Measurements from ENCODE around the gene CNTLN. TPM values are rescaled to one million over a fixed set of nuclear protein-coding genes. Genes with fewer than 3 reads are reported as not detected.

CNTLN gene
- total and polyA plus RNA-seq, 2 of the 13 experiments (the other 11 are each of a cell fraction or from before 2014, with no cell fraction given) = 1.5 to 5.7 TPM

- no peaks in the 10 kb centered on the region for H3K79me2 ChIP-seq (ENCODE audit: insufficient read depth, low read length)
- H3K9me3 ChIP-seq (ENCODE audit: low read length) = peaks cover 33% of the 10 kb centered on the region
- no peak for TF ChIP-seq ATAD3A (CRISPR knock-in tag; IDR thresholded peaks at IDR 0.05)
- TF ChIP-seq, protein P1, sequence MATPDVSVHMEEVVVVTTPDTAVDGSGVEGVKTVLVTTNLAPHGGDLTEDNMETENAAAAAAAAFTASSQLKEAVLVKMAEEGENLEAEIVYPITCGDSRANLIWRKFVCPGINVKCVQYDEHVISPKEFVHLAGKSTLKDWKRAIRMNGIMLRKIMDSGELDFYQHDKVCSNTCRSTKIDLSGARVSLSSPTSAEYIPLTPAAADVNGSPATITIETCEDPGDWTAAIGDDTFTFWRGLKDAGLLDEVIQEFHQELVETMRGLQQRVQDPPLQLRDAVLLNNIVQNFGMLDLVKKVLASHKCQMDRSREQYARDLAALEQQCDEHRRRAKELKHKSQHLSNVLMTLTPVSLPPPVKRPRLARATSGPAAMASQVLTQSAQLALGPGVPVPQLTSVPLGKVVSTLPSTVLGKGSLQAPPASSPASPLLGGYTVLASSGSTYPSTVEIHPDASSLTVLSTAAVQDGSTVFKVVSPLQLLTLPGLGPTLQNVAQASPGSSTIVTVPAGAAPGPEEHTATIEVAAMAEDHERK (CRISPR knock-in tag; IDR thresholded peaks at IDR 0.05; ENCODE audit: low read depth) = no peak
- TF ChIP-seq ZNF691 (CRISPR knock-in tag; IDR thresholded peaks at IDR 0.05; ENCODE audit: borderline replicate concordance, low read depth) = no peak
- TF ChIP-seq ZNF143 (CRISPR knock-in tag; IDR thresholded peaks at IDR 0.05) = no peak
- 50% methylated on average over 2 of the region's 2 CpGs for WGBS (ENCODE audit: low lambda C conversion rate)
- H3K9ac ChIP-seq (ENCODE audit: insufficient read depth, low read depth, low read length) = no peak overlapping the region
- no peak for FAIRE-seq
- intact Hi-C loops (cut with micrococcal nuclease; ENCODE audit: unreplicated experiment) = loop anchor here (5.0 kb wide), 1 partner anchor 245 kb away; no protein-coding TSS in a partner anchor
- ChIA-PET CTCF (ENCODE audit: low intra/inter-chr PET ratio, low total read pairs) (no interaction called here), POLR2A (no interaction called here)
- H3K36me3 ChIP-seq (replicated peaks in 1 of 2; ENCODE audit: control insufficient read depth in 1 of 2, insufficient read depth in 2 of 2, low read length in 2 of 2) = no peaks in the 10 kb centered on the region
- H2AFZ ChIP-seq (ENCODE audit: low read length) = no peak overlapping the region
- H3K27ac ChIP-seq (ENCODE audit: extremely low read length, insufficient read depth, low read length) = no peak overlapping the region
- no TSS peak for BruUV-seq (replicated peaks)
- no peaks in the 10 kb centered on the region for H3K4me1 ChIP-seq (ENCODE audit: insufficient read depth, low read length)
- H3K4me2 ChIP-seq (ENCODE audit: low read depth, low read length) = no peak overlapping the region
- in situ Hi-C loops (cut with HindIII; ENCODE audit: extremely low pct_ligation_motif_present, low pct_unique_long_range_greater_than_20kb) = no loop called here
- DNase-seq (ENCODE audit: low spot score) = no peak
- no peak for ATAC-seq
- no peaks in the 10 kb centered on the region for H4K20me1 ChIP-seq (ENCODE audit: insufficient read depth, low read length)
- H3K4me3 ChIP-seq (replicated peaks in 1 of 3; ENCODE audit: insufficient read depth in 1 of 3, low read depth in 2 of 3, low read length in 3 of 3) = no peak overlapping the region
- H3K27me3 ChIP-seq (ENCODE audit: control insufficient read depth in 1 of 2, insufficient read depth in 2 of 2, low read length in 2 of 2) = no peaks in the 10 kb centered on the region
These were observed 82.4 kb downstream of the CNTLN start for GRCh38 chr9:17217272-17217671.

GRCh38 chr9:17219261-17219660 lies 84.4 kb downstream of the CNTLN start:
- no peaks in the 10 kb centered on the region for H3K36me3 ChIP-seq (replicated peaks in 1 of 2; ENCODE audit: control insufficient read depth in 1 of 2, insufficient read depth in 2 of 2, low read length in 2 of 2)
- CTCF ChIA-PET (ENCODE audit: low intra/inter-chr PET ratio, low total read pairs) = interaction anchor here (0.7 to 1.1 kb wide), 2 partner anchors 183 to 244 kb away, joined by 4 read pairs; no protein-coding TSS in a partner anchor
- BruUV-seq (replicated peaks) = no TSS peak
- H4K20me1 ChIP-seq (ENCODE audit: insufficient read depth, low read length) = no peaks in the 10 kb centered on the region
- no peak overlapping the region for H2AFZ ChIP-seq (ENCODE audit: low read length)
- no peak overlapping the region for H3K9ac ChIP-seq (ENCODE audit: insufficient read depth, low read depth, low read length)
- H3K27ac ChIP-seq (ENCODE audit: extremely low read length, insufficient read depth, low read length) = no peak overlapping the region
- intact Hi-C loops (cut with micrococcal nuclease; ENCODE audit: unreplicated experiment) (loop anchor here (1.0 to 5.0 kb wide), 2 partner anchors 183 to 243 kb away; no protein-coding TSS in a partner anchor), in situ Hi-C loops (cut with HindIII; ENCODE audit: extremely low pct_ligation_motif_present, low pct_unique_long_range_greater_than_20kb) (no loop called here)
- no peaks in the 10 kb centered on the region for H3K4me1 ChIP-seq (ENCODE audit: insufficient read depth, low read length)
- no peak overlapping the region for H3K4me2 ChIP-seq (ENCODE audit: low read depth, low read length)
- TF ChIP-seq STAG1 (CRISPR knock-in tag; IDR thresholded peaks at IDR 0.05) = peak; percentile 14; the same call in 1 of the 2 replicates
- TF ChIP-seq, protein P2, sequence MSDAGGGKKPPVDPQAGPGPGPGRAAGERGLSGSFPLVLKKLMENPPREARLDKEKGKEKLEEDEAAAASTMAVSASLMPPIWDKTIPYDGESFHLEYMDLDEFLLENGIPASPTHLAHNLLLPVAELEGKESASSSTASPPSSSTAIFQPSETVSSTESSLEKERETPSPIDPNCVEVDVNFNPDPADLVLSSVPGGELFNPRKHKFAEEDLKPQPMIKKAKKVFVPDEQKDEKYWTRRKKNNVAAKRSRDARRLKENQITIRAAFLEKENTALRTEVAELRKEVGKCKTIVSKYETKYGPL (CRISPR knock-in tag; IDR thresholded peaks at IDR 0.05) = no peak
- H3K27me3 ChIP-seq (ENCODE audit: control insufficient read depth in 1 of 2, insufficient read depth in 2 of 2, low read length in 2 of 2) = no peaks in the 10 kb centered on the region
- H3K4me3 ChIP-seq (replicated peaks in 1 of 3; ENCODE audit: insufficient read depth in 1 of 3, low read depth in 2 of 3, low read length in 3 of 3) = no peak overlapping the region
- peaks cover 50% of the 10 kb centered on the region for H3K9me3 ChIP-seq (ENCODE audit: low read length)
- POLR2A ChIA-PET = no interaction called here
- DNase-seq (ENCODE audit: low spot score) (no peak), ATAC-seq (no peak), FAIRE-seq (no peak)
- H3K79me2 ChIP-seq (ENCODE audit: insufficient read depth, low read length) = no peaks in the 10 kb centered on the region
